HFFc6 (cell line): ENCODE measurements around the gene ZSCAN1. TPM values are rescaled to one million over a fixed set of nuclear protein-coding genes. Genes with fewer than 3 reads are reported as not detected.
A peak's percentile ranks its signal among the peaks of the same experiment; 100 is the strongest.

Experiments used
- DNase-seq: peaks from one replicate; pipeline ENCODE4 v3.0.0-alpha.2; 2018
- H3K27ac Mint-ChIP-seq: 2 replicates; pipeline ENCODE4 v1.8.0; 2020; ENCODE audit warnings: mild to moderate bottlenecking, mixed read lengths
- H3K27me3 Mint-ChIP-seq: 2 replicates; pipeline ENCODE4 v1.8.0; 2021; ENCODE audit warnings: mild to moderate bottlenecking, moderate library complexity, mixed read lengths; ENCODE audit not compliant: insufficient read depth
- H3K36me3 Mint-ChIP-seq: 2 replicates; pipeline ENCODE4 v1.8.0; 2021; ENCODE audit warnings: low read depth, mixed read lengths
- H3K4me1 Mint-ChIP-seq: 2 replicates; pipeline ENCODE4 v1.8.0; 2020; ENCODE audit warnings: low read depth, mixed read lengths
- H3K4me3 Mint-ChIP-seq: 2 replicates; pipeline ENCODE4 v1.8.0; 2020; ENCODE audit warnings: mild to moderate bottlenecking, moderate library complexity, mixed read lengths
- H3K9me3 Mint-ChIP-seq: 2 replicates; pipeline ENCODE4 v1.8.0; 2020; ENCODE audit warnings: mild to moderate bottlenecking, mixed read lengths
- total RNA-seq, 6 experiments: library from RNA; stranded (reverse); fragmentation: NEBNext Ultra II Directional; extraction: Animal tissue kit (Norgen Biotek cat#: 25700); gene quantifications; 2 replicates in 1 of 6; 3 replicates in 5 of 6; pipeline ENCODE4 v1.2.3, GENCODE V29; 2021
- TF ChIP-seq, protein P1 (sequence below): fragments of 200-600 bp; sonication (generic); IDR thresholded peaks from 2 replicates; pipeline ENCODE4 v1.5.0; 2021; ENCODE audit warnings: antibody characterized with exemption, mild to moderate bottlenecking

ZSCAN1 gene
- total RNA-seq, 6 experiments from 2014 or later, result not detected

DNA sequence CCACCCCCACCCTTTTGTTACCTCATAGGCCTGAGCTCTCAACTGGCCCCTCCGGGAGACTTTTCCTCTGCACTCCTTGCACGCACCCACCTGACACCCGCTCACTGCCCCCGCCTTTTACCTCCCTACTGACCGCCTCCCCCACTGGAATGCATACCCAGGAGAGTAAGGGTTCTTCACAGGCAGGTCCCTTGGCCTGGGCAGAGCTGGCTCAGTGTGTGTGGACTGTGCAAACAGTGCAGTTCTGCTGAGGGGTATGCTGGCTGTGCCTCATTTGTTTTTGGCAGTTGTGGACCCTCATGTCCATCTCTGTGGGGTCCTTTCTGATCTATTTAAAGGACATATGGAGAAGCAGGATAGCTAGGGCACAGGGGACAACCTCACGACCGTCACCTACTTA, 59.2 kb downstream of the ZSCAN1 start:
- no peak for DNase-seq
- H3K4me3 Mint-ChIP-seq, result no peak overlapping the region
- H3K27ac Mint-ChIP-seq, result no peak overlapping the region
- TF ChIP-seq, protein P1, sequence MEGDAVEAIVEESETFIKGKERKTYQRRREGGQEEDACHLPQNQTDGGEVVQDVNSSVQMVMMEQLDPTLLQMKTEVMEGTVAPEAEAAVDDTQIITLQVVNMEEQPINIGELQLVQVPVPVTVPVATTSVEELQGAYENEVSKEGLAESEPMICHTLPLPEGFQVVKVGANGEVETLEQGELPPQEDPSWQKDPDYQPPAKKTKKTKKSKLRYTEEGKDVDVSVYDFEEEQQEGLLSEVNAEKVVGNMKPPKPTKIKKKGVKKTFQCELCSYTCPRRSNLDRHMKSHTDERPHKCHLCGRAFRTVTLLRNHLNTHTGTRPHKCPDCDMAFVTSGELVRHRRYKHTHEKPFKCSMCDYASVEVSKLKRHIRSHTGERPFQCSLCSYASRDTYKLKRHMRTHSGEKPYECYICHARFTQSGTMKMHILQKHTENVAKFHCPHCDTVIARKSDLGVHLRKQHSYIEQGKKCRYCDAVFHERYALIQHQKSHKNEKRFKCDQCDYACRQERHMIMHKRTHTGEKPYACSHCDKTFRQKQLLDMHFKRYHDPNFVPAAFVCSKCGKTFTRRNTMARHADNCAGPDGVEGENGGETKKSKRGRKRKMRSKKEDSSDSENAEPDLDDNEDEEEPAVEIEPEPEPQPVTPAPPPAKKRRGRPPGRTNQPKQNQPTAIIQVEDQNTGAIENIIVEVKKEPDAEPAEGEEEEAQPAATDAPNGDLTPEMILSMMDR, result no peak
- no peaks in the 10 kb centered on the region for H3K4me1 Mint-ChIP-seq
- 0 out of 2 replicates have a peak, but pooled peaks cover 2% of the 10 kb centered on the region for H3K27me3 Mint-ChIP-seq
- H3K36me3 Mint-ChIP-seq, result peaks cover 5% of the 10 kb centered on the region; the same call in 1 of the 2 replicates
- H3K9me3 Mint-ChIP-seq, result peaks cover 78% of the 10 kb centered on the region

DNA sequence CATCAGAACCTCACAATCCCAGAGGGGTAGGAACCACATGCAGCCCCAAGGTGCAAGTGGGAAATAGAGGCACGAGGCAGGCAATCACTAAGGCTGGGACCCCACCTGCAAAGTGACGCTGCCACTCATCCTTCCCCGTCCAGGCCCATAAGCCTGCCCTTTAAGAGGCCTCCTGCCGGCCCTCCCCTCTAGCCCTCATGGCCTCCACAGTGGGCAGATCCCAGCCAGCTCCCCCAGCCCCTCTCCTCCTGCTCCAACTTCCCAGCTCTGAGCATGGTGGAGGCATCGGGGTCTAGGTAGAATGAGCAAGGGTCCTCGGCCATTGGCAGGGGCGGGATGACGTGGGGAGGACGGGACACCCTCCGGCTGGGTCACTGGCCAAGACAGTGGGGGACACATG, 61.5 kb downstream of the ZSCAN1 start:
- H3K4me1 Mint-ChIP-seq, result no peaks in the 10 kb centered on the region
- TF ChIP-seq, protein P1, result no peak
- peaks cover 83% of the 10 kb centered on the region for H3K9me3 Mint-ChIP-seq
- DNase-seq, result no peak
- peaks cover 3% of the 10 kb centered on the region; the same call in 1 of the 2 replicates for H3K27me3 Mint-ChIP-seq
- H3K36me3 Mint-ChIP-seq, result peaks cover 9% of the 10 kb centered on the region; the same call in 1 of the 2 replicates
- no peak overlapping the region for H3K27ac Mint-ChIP-seq
- no peak overlapping the region for H3K4me3 Mint-ChIP-seq

DNA sequence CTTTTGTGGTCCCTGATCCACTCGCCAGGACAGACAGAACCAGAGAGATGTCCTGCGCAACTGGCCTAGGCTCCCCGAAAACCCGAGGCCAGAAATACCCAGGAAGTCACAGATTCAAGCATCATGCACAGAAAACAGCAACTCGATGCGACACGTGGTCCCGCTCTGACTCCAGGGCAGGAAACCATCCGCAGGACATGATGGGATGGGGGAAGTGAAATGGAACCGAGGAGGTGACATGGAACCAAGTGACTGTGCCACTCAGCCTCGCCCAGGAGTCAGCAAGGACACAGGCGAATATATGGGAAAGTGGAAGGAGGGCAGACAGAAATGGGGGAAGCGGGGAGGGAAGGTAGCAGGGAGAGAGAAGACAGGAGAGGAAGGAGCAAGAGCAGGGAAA, 63.1 kb downstream of the ZSCAN1 start:
- no peak overlapping the region for H3K4me3 Mint-ChIP-seq
- TF ChIP-seq, protein P1, result no peak

DNA sequence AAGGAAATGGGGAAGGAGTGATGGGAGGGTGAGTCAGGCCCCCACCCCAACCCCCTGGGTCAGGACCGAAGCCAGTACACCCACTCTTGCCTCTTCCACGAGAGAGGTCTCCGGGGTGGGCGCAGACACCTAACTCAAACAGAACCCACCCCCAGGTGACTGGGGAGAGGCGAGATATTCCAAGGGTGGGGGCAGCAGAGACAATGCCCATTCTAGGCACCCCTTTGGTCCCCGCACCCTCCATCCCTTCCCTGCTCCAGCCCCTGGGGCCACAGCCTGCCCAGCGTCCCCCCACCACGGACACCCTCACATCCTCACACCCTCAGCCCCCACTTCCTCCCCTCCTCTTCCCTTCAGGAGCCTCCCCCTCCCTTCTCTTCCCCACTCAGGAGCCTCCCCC, 63.5 kb downstream of the ZSCAN1 start:
- Mint-ChIP-seq H3K4me3 (no peak overlapping the region), H3K4me1 (no peaks in the 10 kb centered on the region), H3K36me3 (peaks cover 10% of the 10 kb centered on the region; the same call in 1 of the 2 replicates), H3K27me3 (peaks cover 3% of the 10 kb centered on the region; the same call in 1 of the 2 replicates), H3K27ac (no peak overlapping the region), H3K9me3 (peaks cover 79% of the 10 kb centered on the region)
- no peak for DNase-seq
- TF ChIP-seq, protein P1, result no peak

More for the DNA sequence above, 63.1 kb downstream of the ZSCAN1 start:
- no peak for DNase-seq
- peaks cover 3% of the 10 kb centered on the region; the same call in 1 of the 2 replicates for H3K27me3 Mint-ChIP-seq
- no peaks in the 10 kb centered on the region for H3K4me1 Mint-ChIP-seq
- peaks cover 81% of the 10 kb centered on the region for H3K9me3 Mint-ChIP-seq
- H3K27ac Mint-ChIP-seq, result no peak overlapping the region
- H3K36me3 Mint-ChIP-seq, result peaks cover 9% of the 10 kb centered on the region; the same call in 1 of the 2 replicates

DNA sequence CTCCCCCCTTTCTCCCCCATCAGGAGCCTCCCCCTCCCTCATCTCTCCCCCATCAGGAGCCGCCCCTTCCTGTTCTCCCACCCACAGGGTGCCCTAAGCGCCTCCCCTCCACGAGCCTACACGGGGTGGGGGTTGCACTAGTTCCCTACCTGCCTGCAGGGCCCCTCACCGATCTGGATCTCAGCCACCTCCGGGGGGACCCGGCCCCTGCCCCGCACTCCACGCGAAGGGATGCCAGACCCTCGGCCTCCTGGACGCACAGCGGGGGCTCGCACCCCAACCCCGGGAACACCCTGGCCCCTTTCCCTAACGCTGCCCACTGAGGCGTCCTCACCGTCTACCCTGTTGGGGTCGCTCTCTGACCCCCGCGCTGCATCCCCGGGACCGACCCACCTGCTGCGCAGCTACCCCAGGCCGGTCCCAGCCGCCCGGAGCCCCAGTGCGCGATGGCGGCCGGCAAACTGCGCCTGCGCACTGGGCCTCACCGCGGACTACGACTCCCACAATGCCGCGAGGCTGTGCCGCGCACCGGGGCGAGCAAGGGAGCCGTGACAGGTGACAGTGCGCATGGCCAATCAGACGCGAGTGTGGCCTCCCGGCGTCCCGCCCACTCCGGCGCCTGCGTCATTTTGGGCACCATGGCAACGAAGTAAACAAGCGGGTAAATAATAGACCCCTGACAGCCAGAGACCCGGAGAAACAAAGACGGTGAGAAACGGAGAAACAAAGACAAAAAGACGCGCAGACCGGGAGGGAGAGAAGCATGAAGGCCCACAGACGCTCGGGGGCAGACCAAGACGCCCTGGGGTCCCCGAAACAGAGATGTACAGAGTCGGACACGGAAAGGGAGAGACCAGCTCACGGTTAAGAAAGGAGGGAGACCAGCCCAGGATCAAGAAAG, 64.2 kb downstream of the ZSCAN1 start, which contains the start of gene ZSCAN18:
Gene ZSCAN18 (minus strand): TSS at position 451 of the 901 bp plus-strand sequence. CDS start 7,964 bp downstream, outside the sequence.
- H3K4me3 Mint-ChIP-seq, result peak within 1 kb of the TSS; percentile 56
- H3K9me3 Mint-ChIP-seq, result peaks cover 79% of the 10 kb centered on the region
- H3K36me3 Mint-ChIP-seq, result peaks cover 13% of the 10 kb centered on the region; the same call in 1 of the 2 replicates
- DNase-seq, result peak; percentile 5
- H3K27ac Mint-ChIP-seq, result peak within 1 kb of the TSS; percentile 88
- TF ChIP-seq, protein P1, result no peak
- no peaks in the 10 kb centered on the region for H3K4me1 Mint-ChIP-seq
- peaks cover 3% of the 10 kb centered on the region; the same call in 1 of the 2 replicates for H3K27me3 Mint-ChIP-seq
